K562 (cell line): ENCODE results near the gene PHF14. TPM values are rescaled to one million over a fixed set of nuclear protein-coding genes. Genes with fewer than 3 reads are reported as not detected.

Experiments
- BRF1 ChIP-seq: IDR thresholded peaks from 3 replicates; pipeline ENCODE4 v1.6.1; 2011; ENCODE audit warnings: borderline replicate concordance, mild to moderate bottlenecking; ENCODE audit not compliant: insufficient read length; ENCODE audit errors: extremely low read depth
- CHCHD3 ChIP-seq: fragments of 250-450 bp; sonication (Bioruptor Pico); IDR thresholded peaks from 2 replicates; pipeline ENCODE4 v2.1.2; 2022; ENCODE audit warnings: mild to moderate bottlenecking
- COPS2 ChIP-seq: fragments of 450-650 bp; conservative IDR thresholded peaks from 2 replicates; pipeline ENCODE4 v1.6.1; 2016; ENCODE audit warnings: mild to moderate bottlenecking, moderate library complexity
- DIDO1 ChIP-seq: fragments of 450-650 bp; IDR thresholded peaks from 2 replicates; pipeline ENCODE4 v1.6.1; 2016; ENCODE audit warnings: low read depth, missing biosample characterization, missing genetic modification characterization
- FOXA3 ChIP-seq, 2 experiments: fragments of 450-650 bp in 1 of 2; sonication (generic) in 1 of 2; formaldehyde crosslinking; IDR thresholded peaks in 1 of 2; conservative IDR thresholded peaks in 1 of 2; 2 replicates each; pipeline versions ENCODE4 v1.4.0 to v1.8.0; 2020 to 2022; ENCODE audit warnings: mild to moderate bottlenecking in 2 of 2, missing genetic modification reagents in 1 of 2
- NFYB ChIP-seq: IDR thresholded peaks from 2 replicates; pipeline ENCODE4 v1.6.1; 2011; ENCODE audit warnings: mild to moderate bottlenecking, moderate library complexity; ENCODE audit not compliant: insufficient read length; ENCODE audit errors: extremely low read depth
- SRSF7 ChIP-seq: fragments of 200-400 bp; formaldehyde crosslinking; optimal IDR thresholded peaks from 2 replicates; pipeline ENCODE3; 2017; ENCODE audit warnings: mild to moderate bottlenecking, low read depth, low read length
- YY1 ChIP-seq, 3 experiments: IDR thresholded peaks; 2 replicates each; pipeline ENCODE4 v1.6.1; 2011; ENCODE audit warnings: low read length in 2 of 3, mild to moderate bottlenecking in 2 of 3, moderate library complexity in 2 of 3, borderline replicate concordance in 1 of 3, control low read depth in 1 of 3, low read depth in 1 of 3; ENCODE audit not compliant: insufficient read depth in 3 of 3, insufficient replicate concordance in 2 of 3, control insufficient read depth in 1 of 3, insufficient read length in 1 of 3; ENCODE audit errors: extremely low read depth in 1 of 3
- ZBTB11 ChIP-seq, 3 experiments: fragments of 200-800 bp in 1 of 3; fragments of 250-450 bp in 1 of 3; fragments of 450-650 bp in 1 of 3; sonication (Bioruptor Pico) in 1 of 3; sonication (Bioruptor generic) in 1 of 3; formaldehyde crosslinking in 1 of 3; IDR thresholded peaks; 2 replicates each; pipeline versions ENCODE4 v1.6.1 to v1.8.0; 2016 to 2022; ENCODE audit warnings: mild to moderate bottlenecking in 2 of 3, missing genetic modification characterization in 2 of 3, missing compliant biosample characterization in 1 of 3, moderate library complexity in 1 of 3
- ZNF511 ChIP-seq: sonication (generic); formaldehyde crosslinking; IDR thresholded peaks from 2 replicates; pipeline ENCODE4 v1.8.0; 2022; ENCODE audit warnings: mild to moderate bottlenecking, missing genetic modification reagents
- ZNF518B ChIP-seq: fragments of 250-450 bp; sonication (Bioruptor Pico); IDR thresholded peaks from 2 replicates; pipeline ENCODE4 v1.5.0; 2021; ENCODE audit warnings: mild to moderate bottlenecking, moderate library complexity
- ZNF717 ChIP-seq: fragments of 250-450 bp; sonication (Bioruptor Pico); IDR thresholded peaks from 2 replicates; pipeline ENCODE4 v1.5.0; 2021
- polyA plus RNA-seq, 8 experiments: library from polyadenylated mRNA; depleted of rRNA in 4 of 8; stranded (reverse) in 5 of 8; unstranded in 3 of 8; fragments of >200 nt; fragmentation: Nextera tagmentation in 2 of 8; fragmentation: Illumina TruSeq in 1 of 8; extraction: Ambion mirVana in 2 of 8; extraction: Trizol in 1 of 8; gene quantifications; 2 replicates each; pipeline versions ENCODE4 v1.2.1 to v1.2.3, GENCODE V29; 2011 to 2014; ENCODE audit warnings: inconsistent platforms in 1 of 8, missing spikeins in 1 of 8
- total RNA-seq, 7 experiments: library from RNA; depleted of rRNA in 6 of 7; stranded (reverse); fragments of >200 nt in 6 of 7; fragmentation: Illumina TruSeq in 2 of 7; extraction: Trizol in 2 of 7; gene quantifications; 2 replicates each; pipeline versions ENCODE4 v1.2.1 to v1.2.3, GENCODE V29; 2011 to 2021; ENCODE audit warnings: low replicate concordance in 1 of 7
- TF ChIP-seq, protein P1 (sequence below): fragments of 250-450 bp; sonication (Bioruptor Pico); IDR thresholded peaks from 2 replicates; pipeline ENCODE4 v1.4.0; 2020; ENCODE audit warnings: mild to moderate bottlenecking, moderate library complexity, borderline replicate concordance

The PHF14 gene
- total and polyA plus RNA-seq, 9 of the 15 experiments (the other 6 are each of a cell fraction or from before 2014, with no cell fraction given): 27.5 to 67.6 (median 41.4) TPM

DNA sequence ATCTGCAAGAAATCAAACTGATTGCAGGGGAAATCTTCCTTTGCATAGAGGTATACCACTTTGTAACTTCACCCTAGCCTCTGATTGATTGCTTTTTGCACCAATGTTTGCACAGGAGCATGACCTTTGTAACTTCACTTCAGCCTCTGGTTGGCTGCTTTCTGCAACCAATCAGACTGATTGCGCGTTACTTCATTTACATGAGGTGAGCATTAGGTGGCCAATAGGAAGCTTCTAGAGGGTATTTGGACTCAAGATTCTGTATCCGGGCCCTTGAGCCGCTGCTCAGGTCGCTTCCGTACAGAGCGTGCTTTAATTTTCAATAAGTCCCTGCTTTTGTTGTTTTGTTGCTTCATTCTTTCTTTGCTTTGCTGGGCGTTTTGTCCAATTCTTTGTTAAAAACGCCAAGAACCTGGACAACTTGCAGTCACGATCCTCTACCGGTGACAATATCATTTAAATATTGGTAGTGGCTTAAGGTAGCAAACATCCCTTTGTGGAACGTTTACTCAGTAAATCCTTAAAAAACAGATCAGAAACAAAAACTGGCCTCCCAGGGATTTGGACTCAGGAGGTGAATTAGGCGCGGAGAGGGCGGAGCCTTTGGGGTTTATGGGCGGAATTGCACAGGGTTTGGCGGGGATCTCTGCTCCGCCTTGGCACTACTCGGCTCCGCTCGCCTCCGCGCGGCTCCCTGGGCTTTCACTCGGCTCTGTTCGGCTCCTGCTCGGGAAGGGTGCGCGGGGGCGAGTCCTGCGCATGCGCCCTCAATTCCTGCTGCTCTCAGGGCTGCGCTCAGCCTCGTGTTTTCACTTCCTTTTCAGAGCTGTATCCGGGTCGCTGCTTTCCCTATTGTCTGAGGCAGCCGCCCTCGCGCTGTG, at the start of gene PHF14 (continued):
- peak; percentile 92 for TF ChIP-seq NFYB
- TF ChIP-seq, protein P1, sequence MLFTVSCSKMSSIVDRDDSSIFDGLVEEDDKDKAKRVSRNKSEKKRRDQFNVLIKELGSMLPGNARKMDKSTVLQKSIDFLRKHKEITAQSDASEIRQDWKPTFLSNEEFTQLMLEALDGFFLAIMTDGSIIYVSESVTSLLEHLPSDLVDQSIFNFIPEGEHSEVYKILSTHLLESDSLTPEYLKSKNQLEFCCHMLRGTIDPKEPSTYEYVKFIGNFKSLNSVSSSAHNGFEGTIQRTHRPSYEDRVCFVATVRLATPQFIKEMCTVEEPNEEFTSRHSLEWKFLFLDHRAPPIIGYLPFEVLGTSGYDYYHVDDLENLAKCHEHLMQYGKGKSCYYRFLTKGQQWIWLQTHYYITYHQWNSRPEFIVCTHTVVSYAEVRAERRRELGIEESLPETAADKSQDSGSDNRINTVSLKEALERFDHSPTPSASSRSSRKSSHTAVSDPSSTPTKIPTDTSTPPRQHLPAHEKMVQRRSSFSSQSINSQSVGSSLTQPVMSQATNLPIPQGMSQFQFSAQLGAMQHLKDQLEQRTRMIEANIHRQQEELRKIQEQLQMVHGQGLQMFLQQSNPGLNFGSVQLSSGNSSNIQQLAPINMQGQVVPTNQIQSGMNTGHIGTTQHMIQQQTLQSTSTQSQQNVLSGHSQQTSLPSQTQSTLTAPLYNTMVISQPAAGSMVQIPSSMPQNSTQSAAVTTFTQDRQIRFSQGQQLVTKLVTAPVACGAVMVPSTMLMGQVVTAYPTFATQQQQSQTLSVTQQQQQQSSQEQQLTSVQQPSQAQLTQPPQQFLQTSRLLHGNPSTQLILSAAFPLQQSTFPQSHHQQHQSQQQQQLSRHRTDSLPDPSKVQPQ (CRISPR knock-in tag): no peak
- no peak for TF ChIP-seq ZNF511 (CRISPR knock-in tag)
- no peak for TF ChIP-seq CHCHD3 (CRISPR knock-in tag)
- no peak for TF ChIP-seq SRSF7
- TF ChIP-seq YY1 (IDR thresholded peaks at IDR 0.05; ENCODE audit: borderline replicate concordance in 1 of 3, control insufficient read depth in 1 of 3, extremely low read depth in 1 of 3, insufficient read depth in 3 of 3, insufficient read length in 1 of 3, insufficient replicate concordance in 2 of 3, low read depth in 1 of 3, low read length in 2 of 3): peak in 2 of 3 experiments; percentile 54 to 57
- TF ChIP-seq ZBTB11 (CRISPR knock-in tag; IDR thresholded peaks at IDR 0.05): no peak; a peak in 1 of 6 replicates
- no peak for TF ChIP-seq DIDO1
- TF ChIP-seq ZNF717 (CRISPR knock-in tag): no peak
- peak in 1 of 2 experiments; percentile 81; a peak in 1 of 4 replicates for TF ChIP-seq FOXA3 (CRISPR knock-in tag; conservative IDR thresholded peaks at IDR 0.05 in 1 of 2, IDR thresholded peaks at IDR 0.05 in 1 of 2)
- TF ChIP-seq BRF1: no peak
- no peak for TF ChIP-seq ZNF518B (CRISPR knock-in tag)
- no peak for TF ChIP-seq COPS2
